GM12891 (cell line): Measurements from ENCODE around the gene FEZ2.

Experiments used
- POLR2A ChIP-seq: IDR thresholded peaks from 2 replicates; pipeline ENCODE4 v1.6.1; 2011; ENCODE audit warnings: low read depth, low read length, control low read depth
- POU2F2 ChIP-seq: IDR thresholded peaks from 2 replicates; pipeline ENCODE4 v1.6.1; 2011; ENCODE audit warnings: low read depth, mild to moderate bottlenecking, control low read depth, low read length, moderate library complexity

DNA sequence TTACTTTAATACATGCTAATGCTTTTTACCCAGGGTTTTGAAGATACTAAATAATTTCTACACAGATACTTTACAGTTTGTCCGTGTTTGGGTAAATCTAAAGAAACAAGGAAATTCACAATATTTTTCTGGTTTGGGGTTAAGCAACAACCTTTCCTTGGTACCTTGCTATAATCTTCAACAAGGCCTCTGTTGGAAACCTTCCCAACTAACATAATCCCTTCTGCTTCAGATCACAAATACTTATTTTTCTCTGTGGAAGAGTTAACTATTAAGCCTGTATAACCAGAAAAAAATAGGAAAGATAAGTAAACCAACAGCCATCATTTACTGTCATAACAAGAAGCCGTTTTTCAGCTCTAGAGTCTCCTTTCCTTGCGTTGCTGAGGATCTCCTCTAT, 15.0 kb downstream of the FEZ2 start:
- TF ChIP-seq POLR2A (no peak), POU2F2 (no peak)
